Stimulated activated CD8-positive, alpha-beta memory T cell treated with anti-CD3 and anti-CD28 coated beads, Interleukin-7, amount 100 ng/mL, for 4 hours (primary cell): ENCODE data around the gene PDE3A.

Experiments
- DNase-seq, 2 donors: peaks; one replicate each; pipeline ENCODE4 v3.0.0-alpha.2; 2020; ENCODE audit warnings: low read depth in 2 of 2

PDE3A gene

DNA sequence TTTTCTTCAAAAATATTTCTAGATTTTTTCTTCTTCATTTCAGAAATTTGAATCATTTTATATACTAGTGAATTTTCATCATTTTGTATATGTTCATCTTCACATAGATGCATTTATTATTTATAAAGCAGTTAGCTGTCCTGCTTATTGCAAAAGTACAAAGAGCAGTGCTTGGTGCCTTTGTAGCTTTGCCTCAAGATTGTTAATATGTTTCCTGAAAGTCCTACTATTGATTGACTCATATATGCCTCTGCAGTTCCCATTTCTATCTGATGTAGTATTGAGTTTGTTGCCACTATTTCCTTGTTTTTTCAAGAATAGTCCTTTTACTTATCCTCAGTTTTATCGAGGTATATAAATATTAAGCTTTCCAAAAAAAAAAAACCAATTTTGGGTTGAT lies 89.7 kb downstream of the PDE3A start:
- no peak for DNase-seq

GRCh38 chr12:20459920-20460319 lies 91.6 kb downstream of the PDE3A start:
- no peak for DNase-seq

- no peak for DNase-seq
Measured at GRCh38 chr12:20460956-20461355, 92.6 kb downstream of the PDE3A start.

DNA sequence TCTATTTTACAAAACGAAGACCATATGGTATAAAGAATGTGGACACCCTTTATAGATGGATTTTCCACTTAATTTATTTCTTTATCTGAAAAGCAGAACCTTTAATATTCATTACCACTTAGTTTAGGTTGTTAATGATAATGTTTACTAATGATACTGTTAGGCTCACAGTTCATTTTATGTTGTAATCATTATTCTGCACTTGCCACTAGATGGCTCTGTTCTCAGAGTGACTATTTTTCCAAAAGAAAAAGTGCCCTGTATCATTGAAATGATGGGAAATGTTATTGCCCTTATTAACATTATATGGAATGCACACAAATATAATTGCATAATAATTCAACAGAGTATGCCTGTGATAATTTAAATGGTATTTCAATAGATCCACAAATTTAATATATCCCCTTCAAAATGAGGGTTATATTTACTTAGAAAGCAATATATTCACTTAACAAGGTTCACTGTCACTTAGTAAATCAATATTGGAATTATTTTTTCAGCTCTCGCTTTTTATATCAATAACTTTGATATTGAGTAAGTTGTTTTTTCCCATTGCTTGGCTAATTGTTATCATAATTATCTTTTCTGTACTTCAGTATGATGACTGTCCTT lies 95.7 kb downstream of the PDE3A start:
- DNase-seq = no peak

- no peak for DNase-seq
Measured at GRCh38 chr12:20469300-20469699, 101.0 kb downstream of the PDE3A start.

- DNase-seq = no peak
Measured at GRCh38 chr12:20469756-20470155, 101.4 kb downstream of the PDE3A start.

GRCh38 chr12:20472102-20472782 lies 103.9 kb downstream of the PDE3A start:
- no peak for DNase-seq

DNA sequence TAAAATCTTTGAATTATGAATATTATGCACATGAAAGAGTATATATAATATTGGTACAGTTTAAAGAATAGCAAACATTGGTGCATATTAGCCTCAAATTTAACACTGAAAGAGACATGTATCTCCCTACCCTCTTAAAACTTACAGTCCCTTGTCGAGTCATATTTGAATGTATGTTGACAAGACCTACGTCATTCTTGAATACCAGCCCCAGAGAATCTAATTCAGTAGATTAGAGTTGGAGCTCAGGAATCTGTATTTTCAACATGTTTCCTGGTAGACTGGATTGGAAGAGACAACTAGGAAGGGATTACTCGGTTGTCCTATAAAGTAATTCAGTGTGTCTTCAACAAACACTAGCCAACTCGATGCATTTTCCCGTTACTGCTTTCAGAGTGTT lies 104.8 kb downstream of the PDE3A start:
- DNase-seq = no peak

GRCh38 chr12:20474016-20474415 lies 105.7 kb downstream of the PDE3A start:
- DNase-seq = no peak

GRCh38 chr12:20474443-20474842 lies 106.1 kb downstream of the PDE3A start:
- DNase-seq = no peak

DNA sequence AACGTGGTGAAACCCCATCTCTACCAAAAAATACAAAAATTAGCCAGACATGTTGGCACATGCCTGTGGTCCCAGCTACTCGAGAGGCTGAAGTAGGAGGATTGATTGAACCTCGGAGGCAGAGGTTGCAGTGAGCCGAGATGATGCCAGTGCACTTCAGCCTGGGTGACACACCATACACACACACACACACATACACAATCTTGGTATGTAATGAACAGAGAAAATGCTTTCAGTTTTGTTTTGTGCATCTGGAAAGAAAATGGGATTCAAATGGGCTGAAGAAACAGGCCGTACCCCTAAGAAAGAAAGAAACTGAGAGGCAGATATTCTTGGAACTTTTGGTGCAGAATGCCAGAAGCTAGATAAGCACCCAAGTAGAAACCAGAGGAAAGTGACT lies 107.2 kb downstream of the PDE3A start:
- DNase-seq = no peak

DNA sequence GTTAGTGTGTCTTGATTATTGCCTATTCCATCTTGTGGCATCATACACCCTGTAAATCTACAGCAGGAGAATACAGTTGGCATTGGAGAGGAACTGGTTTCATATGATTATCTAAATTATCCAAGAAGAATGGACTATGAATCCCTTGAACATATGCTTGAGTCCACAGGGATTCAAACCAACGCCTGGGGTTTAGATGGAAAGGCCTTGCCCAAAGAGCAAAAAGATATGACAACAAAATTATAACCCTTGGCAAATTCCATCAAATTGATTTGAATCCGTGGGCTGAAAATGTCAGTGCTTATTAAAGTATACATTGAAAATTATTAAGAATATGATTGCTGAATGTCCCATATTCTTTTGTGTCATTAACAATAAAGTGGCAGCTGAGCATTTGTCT lies 108.2 kb downstream of the PDE3A start:
- no peak for DNase-seq

DNA sequence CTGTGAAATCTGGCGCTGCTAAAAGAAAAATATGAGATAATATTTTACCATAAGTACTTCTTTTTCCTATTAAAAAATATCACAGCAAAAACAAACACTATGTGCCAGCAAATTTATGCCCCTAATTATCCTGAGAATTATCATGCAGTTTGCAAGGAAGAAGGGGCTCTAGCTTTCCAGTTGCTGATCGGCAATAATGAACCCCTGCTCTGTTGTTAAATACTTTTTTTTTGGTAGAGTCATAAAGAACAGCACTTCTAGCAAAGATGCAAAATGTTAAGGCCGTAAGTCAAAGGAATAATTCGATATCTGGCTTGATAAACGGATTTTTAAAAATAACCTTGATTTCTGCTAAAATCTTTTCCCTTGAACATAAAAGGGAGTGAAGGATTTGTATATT lies 108.9 kb downstream of the PDE3A start:
- no peak for DNase-seq

DNA sequence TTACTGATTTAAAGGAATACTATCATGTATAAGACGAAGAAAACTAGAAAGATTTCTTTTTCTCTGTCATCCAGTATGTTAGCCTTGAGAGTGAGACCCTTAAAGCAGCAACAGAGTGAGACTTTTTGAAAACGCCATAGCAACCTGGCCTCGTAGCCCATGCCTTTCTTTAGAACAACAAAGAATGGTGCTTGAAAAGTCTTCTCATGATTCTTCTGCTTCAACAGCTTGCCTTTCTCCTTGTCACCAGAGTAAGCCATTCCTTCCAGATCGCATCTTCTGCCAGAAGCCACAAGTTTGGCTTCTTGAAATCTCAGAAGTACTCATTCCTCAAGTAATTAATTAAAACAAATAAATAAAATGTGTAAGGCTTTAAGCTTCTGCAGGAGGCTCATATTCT lies 109.3 kb downstream of the PDE3A start:
- DNase-seq = no peak

DNA sequence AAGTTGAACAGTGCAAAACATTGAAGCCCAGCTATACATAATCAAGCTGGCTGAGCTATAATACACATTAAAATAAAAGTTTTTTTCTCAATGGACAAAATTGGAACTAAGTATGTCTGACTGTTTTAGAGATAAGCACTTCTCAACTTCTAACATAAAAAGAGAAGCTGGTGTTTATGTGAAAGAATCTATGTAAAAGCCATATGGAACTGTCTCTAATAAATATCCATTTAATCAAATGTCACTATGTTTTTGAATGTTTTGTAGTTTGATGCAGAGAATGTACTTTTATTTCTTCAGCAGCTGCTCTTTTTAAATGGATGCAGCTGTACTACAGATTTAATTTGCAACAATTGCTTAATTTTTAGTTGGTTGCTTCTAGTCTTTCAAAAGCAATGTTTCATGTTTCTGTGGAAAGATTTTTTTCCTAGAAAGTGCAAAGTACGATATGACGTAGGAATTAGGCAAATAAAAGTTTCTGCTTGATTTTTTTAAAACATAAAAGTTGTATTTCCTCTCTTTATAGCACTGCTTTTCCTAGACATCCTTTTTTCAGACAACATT lies 114.2 kb downstream of the PDE3A start:
- DNase-seq = no peak

DNA sequence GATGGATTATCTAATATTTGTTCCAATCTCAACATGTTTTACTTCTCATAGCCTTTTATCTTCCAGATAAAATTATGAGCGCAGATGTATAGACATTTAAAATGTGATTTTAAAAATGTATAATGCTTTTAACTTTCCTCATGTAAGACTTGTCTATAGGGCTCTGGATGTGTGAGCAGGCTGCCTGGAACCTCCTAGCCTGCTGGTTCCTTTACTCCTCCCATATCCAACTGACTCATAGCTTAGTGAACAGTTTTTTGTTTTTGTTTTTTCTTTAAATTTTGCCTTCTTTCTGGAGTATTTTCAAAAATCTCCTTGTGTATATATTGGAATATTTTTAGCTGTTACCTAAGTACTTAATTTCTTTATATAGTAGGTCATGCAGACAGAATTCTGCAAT lies 115.4 kb downstream of the PDE3A start:
- no peak for DNase-seq

- DNase-seq = no peak
Measured at GRCh38 chr12:20486233-20486632, 117.9 kb downstream of the PDE3A start.

- no peak for DNase-seq
Measured at GRCh38 chr12:20487519-20487918, 119.2 kb downstream of the PDE3A start.

DNA sequence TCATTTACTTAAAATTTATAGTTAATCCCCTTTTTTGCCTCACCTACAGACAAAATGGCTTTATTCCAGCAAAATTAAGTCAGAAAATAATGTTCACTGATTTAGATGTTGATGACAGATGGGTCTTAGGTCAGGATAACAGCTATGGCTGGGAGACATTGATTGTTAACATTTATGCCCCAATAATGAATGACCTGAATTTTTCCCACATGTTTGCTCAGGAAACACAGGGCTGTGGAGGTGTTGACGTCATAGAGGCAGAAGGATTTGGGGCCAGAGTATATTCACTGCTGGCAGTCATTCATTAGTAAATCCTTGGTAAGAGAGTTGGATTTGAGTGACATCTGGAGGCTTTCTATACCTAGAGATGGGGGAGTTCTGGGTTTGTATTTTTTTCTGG lies 121.3 kb downstream of the PDE3A start:
- DNase-seq = no peak

DNA sequence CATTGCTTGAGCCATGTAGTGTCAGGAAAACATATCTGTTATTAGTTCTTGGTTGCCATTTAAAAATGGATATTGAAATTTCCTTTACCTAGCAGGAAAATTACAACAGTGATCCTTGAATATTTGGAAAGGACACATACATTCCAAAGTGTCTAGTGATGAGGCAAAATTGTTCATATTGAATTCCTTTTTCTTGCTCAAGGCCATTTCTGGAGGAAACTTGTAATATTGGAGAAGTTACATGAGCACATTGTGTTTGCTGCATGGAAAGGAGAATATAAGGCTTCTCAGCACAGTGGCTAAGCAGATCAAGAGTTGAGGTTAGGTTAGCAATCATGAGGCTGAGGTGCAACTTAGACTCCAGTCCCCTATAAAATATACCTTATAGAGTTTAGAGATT lies 121.9 kb downstream of the PDE3A start:
- no peak for DNase-seq

DNA sequence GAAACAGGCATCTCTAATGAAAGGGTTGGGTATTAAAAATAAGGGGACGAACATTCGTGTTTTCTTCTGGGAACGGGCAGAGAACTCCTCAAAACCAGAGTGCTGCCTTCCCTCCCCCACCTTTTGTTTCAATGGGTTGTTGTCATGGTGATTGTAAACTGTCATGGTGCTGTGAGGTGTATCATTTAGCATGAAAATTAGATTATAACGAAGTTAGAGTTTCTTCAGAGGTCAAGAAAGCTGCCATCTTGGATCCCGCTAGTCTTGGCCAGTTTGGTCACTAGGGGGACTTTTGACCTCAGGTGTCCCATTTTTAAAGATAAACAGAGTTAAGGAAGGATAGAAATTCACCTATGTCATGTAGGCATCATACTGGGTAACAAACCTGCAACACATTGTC lies 123.0 kb downstream of the PDE3A start:
- DNase-seq = no peak

GRCh38 chr12:20492251-20492760 lies 124.0 kb downstream of the PDE3A start:
- no peak for DNase-seq

DNA sequence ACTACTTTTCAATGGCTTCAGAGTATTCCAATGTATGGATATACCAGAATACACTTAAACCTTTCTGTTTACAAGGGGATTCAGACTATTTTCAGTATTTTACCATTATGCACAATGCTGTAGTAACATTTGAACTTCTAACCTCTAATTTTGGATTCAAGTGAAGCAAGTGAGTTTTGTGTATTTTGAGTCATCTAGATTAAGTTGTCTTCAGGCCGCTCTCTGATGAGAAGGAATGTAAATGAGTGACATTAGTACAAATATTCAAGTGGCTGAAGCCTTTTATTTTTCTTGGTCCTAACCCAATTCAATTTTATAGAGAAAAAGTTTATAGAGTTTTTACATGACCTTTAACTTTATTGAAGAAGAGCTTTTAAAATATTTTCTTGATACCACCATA lies 125.6 kb downstream of the PDE3A start:
- no peak for DNase-seq
